H9 (cell line): Measurements from ENCODE around the gene XRCC2. TPM values are rescaled to one million over a fixed set of nuclear protein-coding genes. Genes with fewer than 3 reads are reported as not detected.

ENCODE experiments used
- DNase-seq: peaks from one replicate; pipeline ENCODE4 v3.0.0-alpha.2; 2017
- H2AFZ ChIP-seq: one replicate; pipeline ENCODE4 v1.6.1; 2013; ENCODE audit warnings: mild to moderate bottlenecking, low read length, control low read depth, moderate library complexity
- H2AK5ac ChIP-seq: 2 replicates; pipeline ENCODE4 v1.6.1; 2013; ENCODE audit warnings: low read length, control low read depth, mixed read lengths; ENCODE audit not compliant: insufficient read length
- H2BK120ac ChIP-seq: one replicate; pipeline ENCODE4 v1.6.1; 2013; ENCODE audit warnings: low read depth, mild to moderate bottlenecking, low read length, control low read depth, inconsistent platforms; ENCODE audit not compliant: poor library complexity, severe bottlenecking
- H2BK12ac ChIP-seq: 2 replicates; pipeline ENCODE4 v1.6.1; 2013; ENCODE audit warnings: low read length, control low read depth, mixed read lengths, low read depth; ENCODE audit not compliant: insufficient read length
- H2BK15ac ChIP-seq: 2 replicates; pipeline ENCODE4 v1.6.1; 2013; ENCODE audit warnings: low read depth, low read length, control low read depth
- H2BK20ac ChIP-seq: one replicate; pipeline ENCODE4 v1.6.1; 2013; ENCODE audit warnings: low read depth, mild to moderate bottlenecking, low read length, control low read depth, inconsistent platforms; ENCODE audit not compliant: poor library complexity, severe bottlenecking
- H2BK5ac ChIP-seq: 2 replicates; pipeline ENCODE4 v1.6.1; 2013; ENCODE audit warnings: low read length, control low read depth, mixed read lengths; ENCODE audit not compliant: insufficient read length
- H3K14ac ChIP-seq: 2 replicates; pipeline ENCODE4 v1.6.1; 2013; ENCODE audit warnings: low read length, control low read depth; ENCODE audit not compliant: insufficient read depth
- H3K18ac ChIP-seq: 2 replicates; pipeline ENCODE4 v1.6.1; 2013; ENCODE audit warnings: low read depth, mild to moderate bottlenecking, mixed read lengths, low read length, control low read depth; ENCODE audit not compliant: insufficient read length
- H3K23ac ChIP-seq: 2 replicates; pipeline ENCODE4 v1.6.1; 2013; ENCODE audit warnings: low read length, control low read depth, mixed read lengths, low read depth; ENCODE audit not compliant: insufficient read length
- H3K23me2 ChIP-seq: 2 replicates; pipeline ENCODE4 v1.6.1; 2013; ENCODE audit warnings: low read depth, mild to moderate bottlenecking, mixed read lengths, low read length, control low read depth; ENCODE audit not compliant: insufficient read length, poor library complexity, severe bottlenecking
- H3K27ac ChIP-seq: 2 replicates; pipeline ENCODE4 v1.5.1; 2013; ENCODE audit warnings: low read length, control low read depth, mixed read lengths, low read depth; ENCODE audit not compliant: insufficient read length
- H3K27me3 ChIP-seq: 2 replicates; pipeline ENCODE4 v1.6.1; 2013; ENCODE audit warnings: low read length, control low read depth, inconsistent platforms; ENCODE audit not compliant: insufficient read depth
- H3K4ac ChIP-seq: 2 replicates; pipeline ENCODE4 v1.6.1; 2013; ENCODE audit warnings: low read depth, mild to moderate bottlenecking, control low read depth, inconsistent platforms, low read length, moderate library complexity
- H3K4me1 ChIP-seq: 2 replicates; pipeline ENCODE4 v1.6.1; 2013; ENCODE audit warnings: low read length, control low read depth, inconsistent platforms; ENCODE audit not compliant: insufficient read depth
- H3K4me2 ChIP-seq: 2 replicates; pipeline ENCODE4 v1.6.1; 2013; ENCODE audit warnings: low read length, control low read depth, mixed read lengths; ENCODE audit not compliant: insufficient read length, insufficient read depth
- H3K56ac ChIP-seq: 2 replicates; pipeline ENCODE4 v1.6.1; 2013; ENCODE audit warnings: low read depth, mild to moderate bottlenecking, mixed read lengths, low read length, control low read depth; ENCODE audit not compliant: insufficient read length
- H3K79me1 ChIP-seq: 2 replicates; pipeline ENCODE4 v1.6.1; 2013; ENCODE audit warnings: low read depth, mild to moderate bottlenecking, moderate library complexity, low read length, control low read depth, inconsistent platforms; ENCODE audit not compliant: insufficient read depth, poor library complexity, severe bottlenecking
- H3K79me2 ChIP-seq: 2 replicates; pipeline ENCODE4 v1.6.1; 2013; ENCODE audit warnings: low read length, control low read depth, inconsistent platforms; ENCODE audit not compliant: insufficient read depth
- H3K9ac ChIP-seq: 2 replicates; pipeline ENCODE4 v1.6.1; 2013; ENCODE audit warnings: low read length, control low read depth, mixed read lengths; ENCODE audit not compliant: insufficient read length; ENCODE audit errors: extremely low read depth
- H3K9me3 ChIP-seq: one replicate; pipeline ENCODE4 v1.6.1; 2013; ENCODE audit warnings: low read depth, low read length, inconsistent platforms; ENCODE audit not compliant: control insufficient read depth
- H3T11ph ChIP-seq: one replicate; pipeline ENCODE4 v1.6.1; 2013; ENCODE audit warnings: mild to moderate bottlenecking, low read length, control low read depth, inconsistent platforms
- H4K20me1 ChIP-seq: one replicate; pipeline ENCODE4 v1.6.1; 2013; ENCODE audit not compliant: control insufficient read depth, insufficient read length, insufficient read depth
- H4K5ac ChIP-seq: 2 replicates; pipeline ENCODE4 v1.6.1; 2013; ENCODE audit warnings: low read depth, mild to moderate bottlenecking, mixed read lengths, low read length, control low read depth; ENCODE audit not compliant: insufficient read length
- H4K8ac ChIP-seq: replicated peaks from 2 replicates; pipeline ENCODE4 v1.6.1; 2013; ENCODE audit warnings: low read length, control low read depth, mixed read lengths, low read depth; ENCODE audit not compliant: insufficient read length
- H4K91ac ChIP-seq: 2 replicates; pipeline ENCODE4 v1.6.1; 2013; ENCODE audit warnings: low read depth, mild to moderate bottlenecking, moderate library complexity, mixed read lengths, low read length, control low read depth; ENCODE audit not compliant: insufficient read length
- H3K27ac Mint-ChIP-seq, 3 experiments: 2 replicates in 2 of 3; 3 replicates in 1 of 3; pipeline ENCODE4 v1.8.0; 2020 to 2021; ENCODE audit warnings: mixed read lengths in 3 of 3, mild to moderate bottlenecking in 1 of 3, moderate library complexity in 1 of 3
- H3K27me3 Mint-ChIP-seq: 2 replicates; pipeline ENCODE4 v1.8.0; 2021; ENCODE audit warnings: low read depth, mild to moderate bottlenecking, moderate library complexity, mixed read lengths
- H3K36me3 Mint-ChIP-seq, 3 experiments: 2 replicates in 2 of 3; 3 replicates in 1 of 3; pipeline ENCODE4 v1.8.0; 2020 to 2021; ENCODE audit warnings: low read depth in 3 of 3, mixed read lengths in 3 of 3; ENCODE audit not compliant: insufficient read depth in 1 of 3
- H3K4me1 Mint-ChIP-seq, 2 experiments: 2 replicates each; pipeline ENCODE4 v1.8.0; 2020; ENCODE audit warnings: mixed read lengths in 2 of 2
- H3K4me3 Mint-ChIP-seq, 2 experiments: 2 replicates in 1 of 2; 3 replicates in 1 of 2; pipeline ENCODE4 v1.8.0; 2020 to 2021; ENCODE audit warnings: mild to moderate bottlenecking in 2 of 2, mixed read lengths in 2 of 2, moderate library complexity in 1 of 2
- H3K9me3 Mint-ChIP-seq, 2 experiments: 2 replicates in 1 of 2; 3 replicates in 1 of 2; pipeline ENCODE4 v1.8.0; 2020; ENCODE audit warnings: mild to moderate bottlenecking in 2 of 2, mixed read lengths in 2 of 2, moderate library complexity in 1 of 2
- CTCF ChIP-seq: fragments of 200-600 bp; sonication (generic); conservative IDR thresholded peaks from 3 replicates; pipeline ENCODE4 v1.8.0; 2021; ENCODE audit warnings: antibody characterized with exemption, mild to moderate bottlenecking
- WGBS: extraction: QIAGEN DNeasy Blood & Tissue Kit; methylation state at CpG from one replicate; pipeline ENCODE4 v1.1.7; 2013; ENCODE audit warnings: missing lambda C conversion rate, low lambda C conversion rate, mixed read lengths; ENCODE audit not compliant: insufficient read length; ENCODE audit errors: extremely low coverage; 5-methylcytosine and 5-hydroxymethylcytosine counted together
- total RNA-seq: library from RNA; stranded (reverse); gene quantifications from 2 replicates; pipeline ENCODE4 v1.2.1, GENCODE V29; 2021

XRCC2 gene
- total RNA-seq, 1 experiment from 2014 or later, result 22.8 TPM

DNA sequence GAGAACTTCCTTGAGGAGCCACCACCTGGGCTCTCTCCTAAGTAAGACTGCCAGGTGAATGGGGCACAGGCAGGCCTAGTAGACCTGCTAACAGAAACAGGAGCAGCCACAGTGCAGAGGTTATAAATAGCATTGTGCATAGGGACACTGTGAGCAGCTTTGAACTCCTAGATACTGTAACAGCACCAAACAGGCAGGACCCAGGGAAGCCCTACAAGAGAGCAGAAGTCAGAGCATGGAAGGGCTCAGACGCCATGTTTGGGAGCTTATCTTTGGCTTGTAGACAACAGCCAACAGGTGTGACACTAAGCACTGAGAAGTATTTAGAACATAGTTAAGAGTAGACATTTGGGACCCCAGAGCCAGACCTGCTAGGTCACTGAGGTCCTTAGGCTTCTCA, 14.5 kb downstream of the XRCC2 start:
- Histone ChIP-seq H4K91ac (no peak overlapping the region), H2BK120ac (no peak overlapping the region), H3K79me1 (peaks cover 18% of the 10 kb centered on the region), H3K79me2 (peaks cover 16% of the 10 kb centered on the region; the same call in 1 of the 2 replicates), H3K23ac (no peak overlapping the region), H3K9ac (no peak overlapping the region), H4K5ac (no peak overlapping the region), H2BK12ac (no peak overlapping the region), H3K4ac (no peak overlapping the region), H2BK15ac (no peak overlapping the region), H3K4me1 (no peaks in the 10 kb centered on the region), H3K4me2 (no peak overlapping the region), H2AK5ac (no peak overlapping the region), H2AFZ (no peak overlapping the region), H4K20me1 (no peaks in the 10 kb centered on the region), H2BK5ac (no peak overlapping the region), H3K27ac (no peak overlapping the region), H3T11ph (no peak overlapping the region), H3K27me3 (no peaks in the 10 kb centered on the region), H3K56ac (no peak overlapping the region), H3K23me2 (no peaks in the 10 kb centered on the region), H2BK20ac (no peak overlapping the region), H3K18ac (no peak overlapping the region), H4K8ac (no peak overlapping the region), H3K9me3 (no peaks in the 10 kb centered on the region), H3K14ac (no peak overlapping the region)
- no peaks in the 10 kb centered on the region for H3K9me3 Mint-ChIP-seq
- H3K27ac Mint-ChIP-seq, result peak overlapping the region; percentile 9 to 86 (median 12); a peak in 5 of 7 replicates
- 0 out of 4 replicates have a peak, but pooled peaks cover 0 to 4% of the 10 kb centered on the region in 2 experiments for H3K4me1 Mint-ChIP-seq
- H3K27me3 Mint-ChIP-seq, result no peaks in the 10 kb centered on the region
- no peak for DNase-seq
- H3K4me3 Mint-ChIP-seq, result no peak overlapping the region
- TF ChIP-seq CTCF, result no peak
- H3K36me3 Mint-ChIP-seq, result peaks cover 37 to 58% (median 48%) of the 10 kb centered on the region in 3 experiments
- no CpG with 5 or more reads among the region's 1 CpG for WGBS
